Loucy (cell line): ENCODE measurements around the gene MUC5B.

Source experiments
- H2AFZ ChIP-seq: fragments of 200-600 bp; sonication (generic); 2 replicates; pipeline ENCODE4 v1.6.0; 2016; ENCODE audit warnings: antibody characterized with exemption, mild to moderate bottlenecking, low read length, moderate library complexity
- H3F3A ChIP-seq: fragments of 200-600 bp; 2 replicates; pipeline ENCODE4 v1.6.0; 2016; ENCODE audit warnings: antibody characterized with exemption, low read depth, mild to moderate bottlenecking
- H3K27me3 ChIP-seq: fragments of 200-600 bp; sonication (generic); 2 replicates; pipeline ENCODE4 v1.6.1; 2014; ENCODE audit warnings: low read length, mild to moderate bottlenecking; ENCODE audit not compliant: insufficient read depth, poor library complexity, severe bottlenecking
- H3K36me3 ChIP-seq: fragments of 200-600 bp; sonication (generic); 2 replicates; pipeline ENCODE4 v1.6.1; 2016; ENCODE audit warnings: low read length; ENCODE audit not compliant: insufficient read depth
- H3K4me1 ChIP-seq: fragments of 200-600 bp; sonication (generic); 2 replicates; pipeline ENCODE4 v1.5.1; 2014; ENCODE audit warnings: low read length, mild to moderate bottlenecking; ENCODE audit not compliant: insufficient read depth, poor library complexity, severe bottlenecking
- H3K4me2 ChIP-seq: fragments of 200-600 bp; sonication (generic); 2 replicates; pipeline ENCODE4 v1.6.0; 2014; ENCODE audit warnings: antibody characterized with exemption, low read length, low read depth, mild to moderate bottlenecking; ENCODE audit not compliant: poor library complexity, severe bottlenecking
- H3K4me3 ChIP-seq: fragments of 200-600 bp; sonication (generic); 2 replicates; pipeline ENCODE4 v1.5.1; 2014; ENCODE audit warnings: low read length, mild to moderate bottlenecking, mixed read lengths; ENCODE audit not compliant: poor library complexity, severe bottlenecking
- H3K79me2 ChIP-seq: fragments of 200-600 bp; sonication (generic); 2 replicates; pipeline ENCODE4 v1.6.1; 2014; ENCODE audit warnings: low read length; ENCODE audit not compliant: insufficient read depth
- H3K9ac ChIP-seq: fragments of 200-600 bp; sonication (generic); 2 replicates; pipeline ENCODE4 v1.6.0; 2014; ENCODE audit warnings: mild to moderate bottlenecking, low read depth, low read length, moderate library complexity; ENCODE audit not compliant: poor library complexity, severe bottlenecking
- H3K9me2 ChIP-seq: fragments of 200-600 bp; sonication (generic); replicated peaks from 2 replicates; pipeline ENCODE4 v1.6.1; 2016; ENCODE audit warnings: low read depth, low read length, mixed read lengths
- H3K9me3 ChIP-seq: fragments of 200-600 bp; sonication (generic); 2 replicates; pipeline ENCODE4 v1.6.1; 2014; ENCODE audit warnings: mild to moderate bottlenecking, antibody characterized with exemption, low read length, low read depth; ENCODE audit not compliant: insufficient read depth
- H4K20me1 ChIP-seq: fragments of 200-600 bp; sonication (generic); 2 replicates; pipeline ENCODE4 v1.6.0; 2014; ENCODE audit warnings: antibody characterized with exemption, low read length, mild to moderate bottlenecking; ENCODE audit not compliant: insufficient read depth, poor library complexity, severe bottlenecking
- CTCF ChIP-seq: fragments of 200-600 bp; sonication (generic); conservative IDR thresholded peaks from 2 replicates; pipeline ENCODE4 v1.5.1; 2014; ENCODE audit warnings: mild to moderate bottlenecking, antibody characterized with exemption, low read length
- EZH2phosphoT487 ChIP-seq: fragments of 200-600 bp; IDR thresholded peaks from 2 replicates; pipeline ENCODE4 v1.6.1; 2018; ENCODE audit warnings: antibody characterized with exemption, mild to moderate bottlenecking, moderate library complexity, borderline replicate concordance

The MUC5B gene

GRCh38 chr11:1300569-1301187, 77.8 kb downstream of the MUC5B start:
- no peak overlapping the region for H3K4me2 ChIP-seq
- H3K4me1 ChIP-seq: no peaks in the 10 kb centered on the region
- peaks cover 27% of the 10 kb centered on the region for H4K20me1 ChIP-seq
- no peaks in the 10 kb centered on the region for H3K9me2 ChIP-seq
- no peaks in the 10 kb centered on the region for H3K27me3 ChIP-seq
- H3F3A ChIP-seq: no peaks in the 10 kb centered on the region
- H3K9ac ChIP-seq: no peak overlapping the region
- no peaks in the 10 kb centered on the region; the same call in 1 of the 2 replicates for H3K36me3 ChIP-seq
- no peak overlapping the region for H3K4me3 ChIP-seq
- TF ChIP-seq CTCF: no peak
- TF ChIP-seq EZH2phosphoT487: no peak
- no peak overlapping the region for H2AFZ ChIP-seq
- H3K79me2 ChIP-seq: peaks cover 86% of the 10 kb centered on the region
- H3K9me3 ChIP-seq: no peaks in the 10 kb centered on the region

- Histone ChIP-seq H2AFZ (no peak overlapping the region), H3K9ac (peak overlapping the region; percentile 29), H3K4me2 (no peak overlapping the region), H3K27me3 (no peaks in the 10 kb centered on the region), H3K4me1 (no peaks in the 10 kb centered on the region), H3K4me3 (no peak overlapping the region), H3K79me2 (peaks cover 88% of the 10 kb centered on the region), H3F3A (no peaks in the 10 kb centered on the region), H3K9me3 (no peaks in the 10 kb centered on the region), H4K20me1 (peaks cover 30% of the 10 kb centered on the region), H3K36me3 (no peaks in the 10 kb centered on the region; the same call in 1 of the 2 replicates), H3K9me2 (no peaks in the 10 kb centered on the region)
- no peak for TF ChIP-seq CTCF
- no peak for TF ChIP-seq EZH2phosphoT487
Measured at GRCh38 chr11:1301220-1302000, 78.5 kb downstream of the MUC5B start.

GRCh38 chr11:1302041-1302460, 79.2 kb downstream of the MUC5B start:
- Histone ChIP-seq H3K4me1 (peaks cover 5% of the 10 kb centered on the region), H3K9me3 (no peaks in the 10 kb centered on the region), H2AFZ (no peak overlapping the region), H3K4me2 (no peak overlapping the region), H3K79me2 (peaks cover 93% of the 10 kb centered on the region), H3K9me2 (no peaks in the 10 kb centered on the region), H3K9ac (peak overlapping the region; percentile 29), H3F3A (no peaks in the 10 kb centered on the region), H4K20me1 (peaks cover 33% of the 10 kb centered on the region), H3K27me3 (no peaks in the 10 kb centered on the region), H3K36me3 (no peaks in the 10 kb centered on the region; the same call in 1 of the 2 replicates), H3K4me3 (no peak overlapping the region)
- TF ChIP-seq CTCF: no peak
- TF ChIP-seq EZH2phosphoT487: no peak
